C4-2B (cell line): ENCODE measurements around the gene INSIG1.

Experiments used
- ZFX ChIP-seq: fragments of 450-650 bp; IDR thresholded peaks from 2 replicates; pipeline ENCODE4 v1.6.1; 2017
- TF ChIP-seq, protein P1 (sequence below): fragments of 450-650 bp; conservative IDR thresholded peaks from 2 replicates; pipeline ENCODE4 v1.5.1; 2017; ENCODE audit warnings: mild to moderate bottlenecking

GRCh38 chr7:155324918-155325235 lies 27.2 kb downstream of the INSIG1 start:
- TF ChIP-seq, protein P1, sequence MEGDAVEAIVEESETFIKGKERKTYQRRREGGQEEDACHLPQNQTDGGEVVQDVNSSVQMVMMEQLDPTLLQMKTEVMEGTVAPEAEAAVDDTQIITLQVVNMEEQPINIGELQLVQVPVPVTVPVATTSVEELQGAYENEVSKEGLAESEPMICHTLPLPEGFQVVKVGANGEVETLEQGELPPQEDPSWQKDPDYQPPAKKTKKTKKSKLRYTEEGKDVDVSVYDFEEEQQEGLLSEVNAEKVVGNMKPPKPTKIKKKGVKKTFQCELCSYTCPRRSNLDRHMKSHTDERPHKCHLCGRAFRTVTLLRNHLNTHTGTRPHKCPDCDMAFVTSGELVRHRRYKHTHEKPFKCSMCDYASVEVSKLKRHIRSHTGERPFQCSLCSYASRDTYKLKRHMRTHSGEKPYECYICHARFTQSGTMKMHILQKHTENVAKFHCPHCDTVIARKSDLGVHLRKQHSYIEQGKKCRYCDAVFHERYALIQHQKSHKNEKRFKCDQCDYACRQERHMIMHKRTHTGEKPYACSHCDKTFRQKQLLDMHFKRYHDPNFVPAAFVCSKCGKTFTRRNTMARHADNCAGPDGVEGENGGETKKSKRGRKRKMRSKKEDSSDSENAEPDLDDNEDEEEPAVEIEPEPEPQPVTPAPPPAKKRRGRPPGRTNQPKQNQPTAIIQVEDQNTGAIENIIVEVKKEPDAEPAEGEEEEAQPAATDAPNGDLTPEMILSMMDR, result no peak
- no peak for TF ChIP-seq ZFX
